ENCODE results near the gene SPATA9.
"Not testable (repeated sequence)": the region's sequence is repeated elsewhere in the genome, so short reads cannot be mapped to it uniquely, and the experiment has no call there.

Gene SPATA9

GRCh38 chr5:95717439-95717838 is 34.6 kb upstream of the SPATA9 start:
- DNase-seq (ENCODE audit: low read depth in 1 of 2, low spot score in 1 of 2): no peak

- DNase-seq (ENCODE audit: low read depth in 1 of 2, low spot score in 1 of 2): no peak
These were observed 33.1 kb upstream of the SPATA9 start for GRCh38 chr5:95715799-95716461.

- no peak for DNase-seq (ENCODE audit: low read depth in 1 of 2, low spot score in 1 of 2)
These were observed 31.3 kb upstream of the SPATA9 start for GRCh38 chr5:95713960-95714710.

GRCh38 chr5:95713246-95713645 is 30.5 kb upstream of the SPATA9 start:
- DNase-seq (ENCODE audit: low read depth in 1 of 2, low spot score in 1 of 2): not testable (repeated sequence)

GRCh38 chr5:95712347-95712958 is 29.7 kb upstream of the SPATA9 start:
- peak in 1 of 2 donors; percentile 46 for DNase-seq (ENCODE audit: low read depth in 1 of 2, low spot score in 1 of 2)

- no peak for DNase-seq (ENCODE audit: low read depth in 1 of 2, low spot score in 1 of 2)
These were observed 28.9 kb upstream of the SPATA9 start for GRCh38 chr5:95711501-95712346.

GRCh38 chr5:95710651-95711500 is 28.1 kb upstream of the SPATA9 start:
- DNase-seq (ENCODE audit: low read depth in 1 of 2, low spot score in 1 of 2): not testable (repeated sequence)

- DNase-seq (ENCODE audit: low read depth in 1 of 2, low spot score in 1 of 2): no peak
These were observed 27.3 kb upstream of the SPATA9 start for GRCh38 chr5:95709967-95710650.

GRCh38 chr5:95708876-95709275 is 26.1 kb upstream of the SPATA9 start:
- no peak for DNase-seq (ENCODE audit: low read depth in 1 of 2, low spot score in 1 of 2)

GRCh38 chr5:95707534-95708188 is 24.9 kb upstream of the SPATA9 start:
- DNase-seq (ENCODE audit: low read depth in 1 of 2, low spot score in 1 of 2): not testable (repeated sequence)

GRCh38 chr5:95707055-95707454 is 24.3 kb upstream of the SPATA9 start:
- DNase-seq (ENCODE audit: low read depth in 1 of 2, low spot score in 1 of 2): no peak

- DNase-seq (ENCODE audit: low read depth in 1 of 2, low spot score in 1 of 2): not testable (repeated sequence)
These were observed 23.4 kb upstream of the SPATA9 start for GRCh38 chr5:95706196-95706595.

- DNase-seq (ENCODE audit: low read depth in 1 of 2, low spot score in 1 of 2): no peak
These were observed 21.4 kb upstream of the SPATA9 start for GRCh38 chr5:95704150-95704549.

GRCh38 chr5:95701074-95701473 is 18.3 kb upstream of the SPATA9 start:
- DNase-seq (ENCODE audit: low read depth in 1 of 2, low spot score in 1 of 2): no peak

GRCh38 chr5:95699337-95699736 is 16.5 kb upstream of the SPATA9 start:
- DNase-seq (ENCODE audit: low read depth in 1 of 2, low spot score in 1 of 2): no peak

- DNase-seq (ENCODE audit: low read depth in 1 of 2, low spot score in 1 of 2): no peak
These were observed 15.2 kb upstream of the SPATA9 start for GRCh38 chr5:95697781-95698681.

GRCh38 chr5:95690333-95690732 is 7.5 kb upstream of the SPATA9 start:
- no peak for DNase-seq (ENCODE audit: low read depth in 1 of 2, low spot score in 1 of 2)

GRCh38 chr5:95689680-95690079 is 6.9 kb upstream of the SPATA9 start:
- DNase-seq (ENCODE audit: low read depth in 1 of 2, low spot score in 1 of 2): no peak

Data from activated CD4-positive, alpha-beta T cell treated with anti-CD3 and anti-CD28 coated beads, Interleukin-2, amount 50 U/mL, for 24 hours (primary cell).